Tibial nerve (tissue), 4 donors: ENCODE results near the gene CYP3A5. TPM values are rescaled to one million over a fixed set of nuclear protein-coding genes. Genes with fewer than 3 reads are reported as not detected.
"Not testable (repeated sequence)": the region's sequence is repeated elsewhere in the genome, so short reads cannot be mapped to it uniquely, and the experiment has no call there.

ENCODE experiments used
- DNase-seq, 2 donors: peaks; one replicate each; pipeline ENCODE4 v3.0.0-alpha.2; 2019; ENCODE audit warnings: low spot score in 2 of 2
- H3K27ac ChIP-seq, 4 donors: fragments of 200-600 bp; sonication (generic) in 3 of 4; one replicate each; pipeline ENCODE4 v1.5.1; 2017 to 2019; ENCODE audit warnings: mild to moderate bottlenecking in 1 of 4
- H3K27me3 ChIP-seq, 2 donors: fragments of 200-600 bp; sonication (generic) in 1 of 2; one replicate each; pipeline versions ENCODE4 v1.5.1 to v1.6.0; 2017 to 2019
- H3K36me3 ChIP-seq, 3 donors: fragments of 200-600 bp; sonication (generic); one replicate each; pipeline ENCODE4 v1.5.1; 2018 to 2019
- H3K4me1 ChIP-seq, 4 donors: fragments of 200-600 bp; sonication (generic) in 3 of 4; one replicate each; pipeline ENCODE4 v1.5.1; 2017 to 2019
- H3K4me3 ChIP-seq, 4 donors: fragments of 200-600 bp; sonication (generic) in 3 of 4; one replicate each; pipeline ENCODE4 v1.5.1; 2017 to 2019; ENCODE audit warnings: mild to moderate bottlenecking in 1 of 4, moderate library complexity in 1 of 4
- H3K9me3 ChIP-seq, 4 donors: fragments of 200-600 bp; sonication (generic) in 3 of 4; one replicate each; pipeline ENCODE4 v1.5.1; 2017 to 2019
- EP300 ChIP-seq, 2 donors: sonication (generic); formaldehyde crosslinking; IDR thresholded peaks; one replicate each; pipeline ENCODE4 v1.6.1; 2017; ENCODE audit warnings: antibody characterized with exemption in 2 of 2, mild to moderate bottlenecking in 1 of 2
- POLR2A ChIP-seq, 2 donors: fragments of 450-650 bp; IDR thresholded peaks; one replicate each; pipeline ENCODE4 v1.6.1; 2017; ENCODE audit warnings: antibody characterized with exemption in 2 of 2, mild to moderate bottlenecking in 2 of 2, moderate library complexity in 2 of 2
- WGBS, 2 donors: methylation state at CpG; one replicate each; pipeline ENCODE4 v1.1.5; 2018; 5-methylcytosine and 5-hydroxymethylcytosine counted together
- total RNA-seq, 4 donors: library from RNA; depleted of rRNA; stranded (reverse); fragments of >200 nt; gene quantifications; one replicate each; pipeline ENCODE4 v1.1.0, GENCODE V29; 2016
- TF ChIP-seq, protein P1 (sequence below), 5 experiments: fragments of 200-600 bp in 3 of 5; fragments of 450-650 bp in 2 of 5; sonication (generic) in 3 of 5; IDR thresholded peaks; one replicate each; pipeline ENCODE4 v1.5.1; 2016 to 2019; ENCODE audit warnings: antibody characterized with exemption in 5 of 5, mild to moderate bottlenecking in 3 of 5, moderate library complexity in 2 of 5

Gene CYP3A5
- total RNA-seq, 4 donors from 2014 or later = 2.4 to 42.9 (median 10.7) TPM

DNA sequence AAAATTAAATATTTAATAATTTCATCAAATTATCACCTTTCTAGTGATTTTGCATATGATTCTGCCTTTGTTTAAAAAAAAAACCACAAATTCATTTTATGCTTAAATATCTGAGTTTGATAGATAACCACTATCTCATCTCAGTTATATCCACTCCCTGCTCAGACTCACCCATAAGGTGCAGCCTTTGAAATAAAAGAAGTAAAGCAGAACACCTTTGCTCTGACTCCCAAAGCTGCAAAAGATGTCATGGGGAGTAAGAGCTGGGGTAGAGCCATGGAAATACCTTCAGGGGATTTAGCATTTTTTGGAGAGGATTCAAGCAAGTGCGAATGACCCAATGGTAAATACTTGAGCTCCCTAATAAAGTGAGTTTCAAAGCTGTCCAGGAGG lies 15.1 kb upstream of the CYP3A5 start:
- DNase-seq = no peak
- no peaks in the 10 kb centered on the region for H3K27me3 ChIP-seq
- no peak for TF ChIP-seq POLR2A (IDR thresholded peaks at IDR 0.05)
- TF ChIP-seq EP300 (IDR thresholded peaks at IDR 0.05) = no peak
- TF ChIP-seq, protein P1, sequence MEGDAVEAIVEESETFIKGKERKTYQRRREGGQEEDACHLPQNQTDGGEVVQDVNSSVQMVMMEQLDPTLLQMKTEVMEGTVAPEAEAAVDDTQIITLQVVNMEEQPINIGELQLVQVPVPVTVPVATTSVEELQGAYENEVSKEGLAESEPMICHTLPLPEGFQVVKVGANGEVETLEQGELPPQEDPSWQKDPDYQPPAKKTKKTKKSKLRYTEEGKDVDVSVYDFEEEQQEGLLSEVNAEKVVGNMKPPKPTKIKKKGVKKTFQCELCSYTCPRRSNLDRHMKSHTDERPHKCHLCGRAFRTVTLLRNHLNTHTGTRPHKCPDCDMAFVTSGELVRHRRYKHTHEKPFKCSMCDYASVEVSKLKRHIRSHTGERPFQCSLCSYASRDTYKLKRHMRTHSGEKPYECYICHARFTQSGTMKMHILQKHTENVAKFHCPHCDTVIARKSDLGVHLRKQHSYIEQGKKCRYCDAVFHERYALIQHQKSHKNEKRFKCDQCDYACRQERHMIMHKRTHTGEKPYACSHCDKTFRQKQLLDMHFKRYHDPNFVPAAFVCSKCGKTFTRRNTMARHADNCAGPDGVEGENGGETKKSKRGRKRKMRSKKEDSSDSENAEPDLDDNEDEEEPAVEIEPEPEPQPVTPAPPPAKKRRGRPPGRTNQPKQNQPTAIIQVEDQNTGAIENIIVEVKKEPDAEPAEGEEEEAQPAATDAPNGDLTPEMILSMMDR (IDR thresholded peaks at IDR 0.05) = no peak
- no peaks in the 10 kb centered on the region for H3K4me1 ChIP-seq
- peaks cover 0 to 12% (median 0%) of the 10 kb centered on the region in 4 donors for H3K9me3 ChIP-seq
- whole genome bisulfite sequencing, 2 donors = 79 to 93% methylated on average over 1 of the region's 1 CpG
- H3K36me3 ChIP-seq = peaks cover 0 to 4% (median 0%) of the 10 kb centered on the region in 3 donors
- no peak overlapping the region for H3K27ac ChIP-seq
- no peak overlapping the region for H3K4me3 ChIP-seq

DNA sequence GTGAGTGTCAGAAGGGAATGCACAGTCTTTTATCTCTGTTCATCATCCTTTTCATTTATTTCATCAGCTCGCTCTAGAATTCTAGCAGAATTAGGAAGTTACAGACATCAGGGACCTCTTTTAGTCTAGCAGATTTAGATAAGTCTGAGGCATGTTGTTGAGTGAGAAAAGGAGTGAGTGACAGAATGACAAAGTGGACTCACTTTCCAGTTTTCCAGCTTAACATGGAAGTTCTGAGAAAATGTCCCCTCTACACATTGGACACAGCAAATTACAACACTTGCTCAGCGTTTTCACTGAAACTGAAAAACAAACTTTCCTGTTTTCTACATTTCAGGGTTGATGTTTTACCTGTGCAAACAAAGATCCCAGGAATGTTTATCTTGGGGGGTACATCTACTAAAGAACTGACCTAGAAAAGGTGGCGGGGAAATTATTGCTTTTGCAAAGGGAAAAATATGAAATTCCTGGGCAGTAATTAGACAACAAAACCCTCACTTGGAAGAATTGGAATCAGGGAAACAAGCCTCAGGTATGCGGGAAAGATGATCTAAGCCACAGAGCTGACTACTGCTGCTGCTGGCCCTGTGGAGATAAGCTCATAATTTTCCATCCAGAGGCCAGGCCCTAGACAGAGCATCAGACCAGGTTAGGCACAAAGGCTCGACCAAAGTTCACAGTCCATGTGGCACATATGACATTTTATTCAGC lies 14.6 kb upstream of the CYP3A5 start:
- Histone ChIP-seq H3K9me3 (peaks cover 0 to 12% (median 0%) of the 10 kb centered on the region in 4 donors), H3K27ac (no peak overlapping the region), H3K4me1 (no peaks in the 10 kb centered on the region), H3K4me3 (no peak overlapping the region), H3K36me3 (peaks cover 0 to 4% (median 0%) of the 10 kb centered on the region in 3 donors), H3K27me3 (no peaks in the 10 kb centered on the region)
- 92 to 94% methylated on average over 5 of the region's 5 CpGs for WGBS, 2 donors
- TF ChIP-seq POLR2A (IDR thresholded peaks at IDR 0.05) = no peak
- TF ChIP-seq, protein P1 (IDR thresholded peaks at IDR 0.05) = no peak
- no peak for TF ChIP-seq EP300 (IDR thresholded peaks at IDR 0.05)
- DNase-seq = no peak

DNA sequence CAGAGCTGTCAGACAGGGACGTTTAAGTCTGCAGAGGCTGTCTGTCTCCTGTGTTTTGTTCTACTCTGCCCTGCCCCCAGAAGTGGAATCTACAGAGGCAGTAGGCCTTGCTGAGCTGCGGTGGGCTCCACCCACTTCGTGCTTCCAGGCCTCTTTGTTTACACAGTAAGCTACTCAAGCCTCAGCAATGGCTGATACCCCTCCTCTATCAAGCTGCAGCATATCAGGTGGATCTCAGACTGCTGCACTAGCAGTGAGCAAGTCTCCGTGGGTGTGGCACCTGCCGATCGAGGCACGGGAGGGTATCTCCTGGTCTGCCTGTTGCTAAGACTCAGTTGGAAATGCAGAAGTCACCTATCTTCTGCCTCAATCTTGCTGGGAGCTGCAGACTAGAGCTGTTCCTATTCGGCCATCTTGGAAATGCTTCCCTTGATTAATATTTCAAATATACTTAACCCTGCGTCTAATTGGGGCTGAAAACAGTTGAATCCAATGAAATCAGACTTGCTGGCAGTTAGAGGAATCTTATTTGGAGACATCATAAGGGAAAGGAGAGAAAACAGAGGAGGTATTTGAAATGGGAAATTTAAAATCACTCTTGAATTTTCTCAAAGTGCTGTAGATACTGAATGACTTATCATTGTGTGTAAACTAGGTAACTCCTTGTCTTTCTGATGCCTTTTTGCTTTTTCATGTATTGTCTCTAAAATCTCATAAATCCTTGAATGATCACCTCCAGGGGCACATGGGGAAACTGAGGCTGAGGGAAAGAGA lies 13.8 kb upstream of the CYP3A5 start:
- Histone ChIP-seq H3K36me3 (peaks cover 0 to 4% (median 0%) of the 10 kb centered on the region in 3 donors), H3K27ac (no peak overlapping the region), H3K4me1 (no peaks in the 10 kb centered on the region), H3K9me3 (peaks cover 0 to 12% (median 0%) of the 10 kb centered on the region in 4 donors), H3K27me3 (no peaks in the 10 kb centered on the region), H3K4me3 (no peak overlapping the region)
- DNase-seq = no peak
- WGBS, 2 donors = 39 to 60% methylated on average over 9 of the region's 9 CpGs
- TF ChIP-seq POLR2A (IDR thresholded peaks at IDR 0.05) (no peak), EP300 (IDR thresholded peaks at IDR 0.05) (no peak)
- TF ChIP-seq, protein P1 (IDR thresholded peaks at IDR 0.05) = no peak

DNA sequence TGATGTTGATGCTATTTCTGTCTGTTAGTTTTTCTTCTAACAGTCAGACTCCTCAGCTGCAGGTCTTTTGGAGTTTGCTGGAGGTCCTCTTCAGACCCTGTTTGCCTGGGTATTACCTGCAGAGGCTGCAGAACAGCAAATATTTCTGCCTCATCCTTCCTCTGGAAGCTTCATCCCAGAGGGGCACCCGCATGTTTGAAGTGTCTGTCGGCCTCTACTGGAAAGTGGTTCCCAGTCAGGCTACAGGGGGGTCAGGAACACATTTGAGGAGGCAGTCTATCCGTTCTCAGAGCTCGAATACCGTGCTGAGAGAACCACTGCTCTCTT lies 13.3 kb upstream of the CYP3A5 start:
- TF ChIP-seq, protein P1 (IDR thresholded peaks at IDR 0.05) = no peak
- TF ChIP-seq POLR2A (IDR thresholded peaks at IDR 0.05) (no peak), EP300 (IDR thresholded peaks at IDR 0.05) (no peak)
- Histone ChIP-seq H3K4me1 (no peaks in the 10 kb centered on the region), H3K36me3 (peaks cover 0 to 4% (median 0%) of the 10 kb centered on the region in 3 donors), H3K4me3 (no peak overlapping the region), H3K9me3 (peaks cover 0 to 12% (median 0%) of the 10 kb centered on the region in 4 donors), H3K27ac (no peak overlapping the region), H3K27me3 (no peaks in the 10 kb centered on the region)
- DNase-seq = no peak
- WGBS, 2 donors = 48 to 50% methylated on average over 5 of the region's 5 CpGs

DNA sequence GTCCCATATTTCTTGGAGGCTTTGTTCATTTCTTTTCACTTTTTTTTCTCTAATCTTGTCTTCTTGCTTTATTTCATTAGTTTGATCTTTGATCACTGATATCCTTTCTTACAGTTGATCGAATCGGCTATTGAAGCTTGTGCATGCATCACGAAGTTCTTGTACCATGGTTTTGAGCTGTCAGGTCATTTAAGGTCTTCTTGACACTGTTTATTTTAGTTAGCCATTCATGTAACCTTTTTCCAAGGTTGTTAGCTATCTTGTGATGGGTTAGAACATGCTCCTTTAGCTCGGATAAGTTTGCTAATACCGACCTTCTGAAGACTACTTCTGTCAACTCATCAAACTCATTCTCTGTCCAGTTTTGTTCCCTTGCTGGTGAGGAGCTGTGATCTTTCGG lies 12.8 kb upstream of the CYP3A5 start:
- H3K27me3 ChIP-seq, H3K27ac ChIP-seq, DNase-seq, H3K4me1 ChIP-seq, H3K36me3 ChIP-seq, H3K4me3 ChIP-seq: not testable (repeated sequence)
- peaks cover 0 to 13% (median 0%) of the 10 kb centered on the region in 4 donors for H3K9me3 ChIP-seq
- 93 to 94% methylated on average over 6 of the region's 6 CpGs for WGBS, 2 donors

DNA sequence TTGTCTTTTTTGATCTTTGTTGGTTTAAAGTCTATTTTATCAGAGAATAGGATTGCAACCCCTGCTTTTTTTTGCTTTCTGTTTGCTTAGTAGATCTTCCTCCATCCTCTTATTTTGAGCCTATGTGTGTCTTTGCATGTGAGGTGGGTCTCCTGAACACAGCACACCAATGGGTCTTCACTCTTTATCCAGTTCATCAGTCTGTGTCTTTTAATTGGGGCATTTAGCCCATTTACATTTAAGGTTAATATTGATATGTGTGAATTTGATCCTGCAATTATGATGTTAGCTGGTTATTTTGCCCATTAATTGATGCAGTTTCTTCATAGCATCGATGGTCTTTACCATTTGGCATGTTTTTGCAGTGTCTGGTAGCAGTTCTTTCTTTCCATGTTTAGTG lies 11.9 kb upstream of the CYP3A5 start:
- not testable (repeated sequence) for H3K36me3 ChIP-seq, DNase-seq, H3K27ac ChIP-seq, H3K4me3 ChIP-seq, H3K27me3 ChIP-seq, H3K4me1 ChIP-seq
- WGBS, 2 donors = 87 to 88% methylated on average over 1 of the region's 1 CpG
- H3K9me3 ChIP-seq = peaks cover 0 to 19% (median 0%) of the 10 kb centered on the region in 4 donors

DNA sequence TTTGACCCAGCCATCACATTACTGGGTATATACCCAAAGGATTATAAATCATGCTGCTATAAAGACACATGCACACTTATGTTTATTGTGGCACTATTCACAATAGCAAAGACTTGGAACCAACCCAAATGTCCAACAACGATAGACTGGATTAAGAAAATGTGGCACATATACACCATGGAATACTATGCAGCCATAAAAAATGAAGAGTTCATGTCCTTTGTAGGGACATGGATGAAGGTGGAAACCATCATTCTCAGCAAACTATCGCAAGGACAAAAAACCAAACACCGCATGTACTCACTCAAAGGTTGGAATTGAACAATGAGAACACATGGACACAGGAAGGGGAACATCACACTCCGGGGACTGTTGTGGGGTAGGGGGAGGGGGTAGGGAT lies 11.1 kb upstream of the CYP3A5 start:
- not testable (repeated sequence) for H3K4me1 ChIP-seq, H3K27me3 ChIP-seq, DNase-seq, H3K36me3 ChIP-seq, H3K27ac ChIP-seq, H3K4me3 ChIP-seq
- peaks cover 0 to 26% (median 0%) of the 10 kb centered on the region in 4 donors for H3K9me3 ChIP-seq
- WGBS, 2 donors = 95% methylated on average over 4 of the region's 4 CpGs

DNA sequence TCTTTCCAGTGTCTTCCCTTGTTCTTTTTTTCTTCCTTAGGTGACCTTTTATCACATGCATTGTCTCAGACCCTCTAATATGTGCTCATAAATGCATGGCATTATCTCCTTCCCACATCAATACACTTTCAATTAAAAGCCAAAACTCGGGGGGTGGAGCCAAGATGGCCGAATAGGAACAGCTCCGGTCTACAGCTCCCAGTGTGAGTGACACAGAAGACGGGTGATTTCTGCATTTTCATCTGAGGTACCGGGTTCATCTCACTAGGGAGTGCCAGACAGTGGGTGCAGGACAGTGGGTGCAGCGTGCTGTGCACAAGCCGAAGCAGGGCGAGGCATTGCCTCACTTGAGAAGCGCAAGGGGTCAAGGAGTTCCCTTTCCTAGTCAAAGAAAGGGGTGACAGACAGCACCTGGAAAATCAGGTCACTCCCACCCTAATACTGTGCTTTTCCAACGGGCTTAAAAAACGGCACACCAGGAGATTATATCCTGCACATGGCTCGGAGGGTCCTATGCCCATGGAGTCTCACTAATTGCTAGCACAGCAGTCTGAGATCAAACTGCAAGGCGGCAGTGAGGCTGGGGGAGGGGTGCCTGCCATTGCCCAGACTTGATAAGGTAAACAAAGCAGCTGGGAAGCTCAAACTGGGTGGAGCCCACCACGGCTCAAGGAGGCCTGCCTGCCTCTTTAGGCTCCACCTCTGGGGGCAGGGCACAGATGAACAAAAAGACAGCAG lies 6.2 kb upstream of the CYP3A5 start:
- not testable (repeated sequence) for H3K36me3 ChIP-seq
- 92 to 95% methylated on average over 14 of the region's 14 CpGs for WGBS, 2 donors

More for the DNA sequence above, 6.2 kb upstream of the CYP3A5 start:
- not testable (repeated sequence) for H3K27me3 ChIP-seq, H3K4me3 ChIP-seq, DNase-seq, H3K27ac ChIP-seq, H3K4me1 ChIP-seq
- H3K9me3 ChIP-seq = peaks cover 0 to 34% (median 0%) of the 10 kb centered on the region in 4 donors
